Astrocyte of the cerebellum (primary cell): ENCODE measurements around the gene KCNIP3.
"Not testable (repeated sequence)": the region's sequence is repeated elsewhere in the genome, so short reads cannot be mapped to it uniquely, and the experiment has no call there.

Source experiments
- DNase-seq: peaks from one replicate; pipeline ENCODE4 v3.0.0-alpha.2; 2011; ENCODE audit warnings: low read depth
- H3K4me3 ChIP-seq: 2 replicates; pipeline ENCODE4 v1.5.1; 2011; ENCODE audit warnings: mild to moderate bottlenecking, low read depth, low read length, moderate library complexity
- in situ Hi-C: cut with HindIII; loops from 2 replicates; pipeline ENCODE4 v1.10.0; 2017; ENCODE audit warnings: low sequenced_read_pairs
- TF ChIP-seq, protein P1 (sequence below): IDR thresholded peaks from 2 replicates; pipeline ENCODE4 v1.5.1; 2012; ENCODE audit warnings: low read length, low read depth, moderate library complexity, mild to moderate bottlenecking; ENCODE audit errors: missing control alignments

Gene KCNIP3

DNA sequence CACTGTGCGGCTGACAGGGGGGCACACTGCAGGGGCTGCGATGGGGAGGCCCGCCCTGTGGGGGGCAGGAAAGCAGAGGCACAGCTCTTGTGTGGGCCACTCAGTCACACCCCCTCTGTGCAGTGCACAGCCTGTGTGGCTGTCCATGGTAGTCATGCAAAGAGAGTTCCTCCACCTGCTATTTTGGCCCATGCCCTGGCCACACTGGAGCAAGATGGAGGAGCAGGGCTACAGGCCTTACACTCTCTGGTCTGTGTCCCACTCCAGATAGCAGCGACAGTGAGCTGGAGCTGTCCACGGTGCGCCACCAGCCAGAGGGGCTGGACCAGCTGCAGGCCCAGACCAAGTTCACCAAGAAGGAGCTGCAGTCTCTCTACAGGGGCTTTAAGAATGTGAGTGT is 76.9 kb downstream of the KCNIP3 start:
- TF ChIP-seq, protein P1, sequence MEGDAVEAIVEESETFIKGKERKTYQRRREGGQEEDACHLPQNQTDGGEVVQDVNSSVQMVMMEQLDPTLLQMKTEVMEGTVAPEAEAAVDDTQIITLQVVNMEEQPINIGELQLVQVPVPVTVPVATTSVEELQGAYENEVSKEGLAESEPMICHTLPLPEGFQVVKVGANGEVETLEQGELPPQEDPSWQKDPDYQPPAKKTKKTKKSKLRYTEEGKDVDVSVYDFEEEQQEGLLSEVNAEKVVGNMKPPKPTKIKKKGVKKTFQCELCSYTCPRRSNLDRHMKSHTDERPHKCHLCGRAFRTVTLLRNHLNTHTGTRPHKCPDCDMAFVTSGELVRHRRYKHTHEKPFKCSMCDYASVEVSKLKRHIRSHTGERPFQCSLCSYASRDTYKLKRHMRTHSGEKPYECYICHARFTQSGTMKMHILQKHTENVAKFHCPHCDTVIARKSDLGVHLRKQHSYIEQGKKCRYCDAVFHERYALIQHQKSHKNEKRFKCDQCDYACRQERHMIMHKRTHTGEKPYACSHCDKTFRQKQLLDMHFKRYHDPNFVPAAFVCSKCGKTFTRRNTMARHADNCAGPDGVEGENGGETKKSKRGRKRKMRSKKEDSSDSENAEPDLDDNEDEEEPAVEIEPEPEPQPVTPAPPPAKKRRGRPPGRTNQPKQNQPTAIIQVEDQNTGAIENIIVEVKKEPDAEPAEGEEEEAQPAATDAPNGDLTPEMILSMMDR = no peak
- no peak for DNase-seq
- no peak overlapping the region for H3K4me3 ChIP-seq
- in situ Hi-C loops = no loop called here

DNA sequence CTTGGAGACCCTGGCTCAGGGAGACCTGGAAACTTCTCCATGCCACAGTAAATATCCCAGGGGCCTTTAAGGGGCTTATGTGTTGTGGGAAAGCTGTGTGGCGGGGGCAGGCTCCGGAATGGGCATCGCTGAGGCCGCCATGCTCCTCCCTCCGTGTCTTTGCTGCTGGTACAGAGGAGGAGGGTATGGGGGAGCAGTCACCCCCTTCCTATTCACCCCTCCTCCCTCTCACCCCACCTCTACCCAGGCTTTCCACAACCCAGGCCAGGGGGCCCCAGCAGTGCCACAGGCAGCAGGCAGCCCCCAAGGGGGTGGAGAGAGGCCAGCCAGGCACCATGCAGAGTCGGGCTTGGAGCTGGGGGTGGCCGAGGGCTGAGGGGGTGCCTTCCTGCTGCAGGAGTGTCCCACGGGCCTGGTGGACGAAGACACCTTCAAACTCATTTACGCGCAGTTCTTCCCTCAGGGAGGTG is 77.3 kb downstream of the KCNIP3 start:
- TF ChIP-seq, protein P1 = no peak
- no peak overlapping the region for H3K4me3 ChIP-seq
- no peak for DNase-seq
- in situ Hi-C loops = no loop called here

DNA sequence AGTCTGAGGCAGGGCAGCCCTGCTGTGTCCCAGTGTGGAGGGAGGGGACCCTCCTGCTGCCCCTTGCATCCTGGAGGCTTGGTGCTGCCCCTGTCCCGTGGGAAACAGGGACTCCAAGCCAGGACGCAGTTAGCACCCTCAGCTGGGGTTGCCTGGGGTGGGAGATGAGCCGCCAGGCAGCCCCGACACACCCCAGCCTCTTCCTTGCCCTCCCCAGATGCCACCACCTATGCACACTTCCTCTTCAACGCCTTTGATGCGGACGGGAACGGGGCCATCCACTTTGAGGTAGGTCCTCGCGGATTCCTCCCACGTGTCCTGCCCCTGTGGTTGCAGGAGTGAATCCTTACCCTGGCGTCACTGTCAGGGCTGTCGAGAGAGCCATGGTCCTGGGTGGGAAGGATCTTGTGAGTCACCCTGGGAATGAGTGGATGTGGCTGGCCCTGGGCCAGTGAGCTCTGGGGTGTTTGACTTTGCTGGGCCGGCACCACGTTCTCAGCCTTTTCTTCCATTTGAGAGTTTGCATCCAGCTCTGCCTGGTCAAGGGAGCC is 77.8 kb downstream of the KCNIP3 start:
- no peak for DNase-seq
- no peak overlapping the region for H3K4me3 ChIP-seq
- in situ Hi-C loops = no loop called here
- TF ChIP-seq, protein P1 = no peak

DNA sequence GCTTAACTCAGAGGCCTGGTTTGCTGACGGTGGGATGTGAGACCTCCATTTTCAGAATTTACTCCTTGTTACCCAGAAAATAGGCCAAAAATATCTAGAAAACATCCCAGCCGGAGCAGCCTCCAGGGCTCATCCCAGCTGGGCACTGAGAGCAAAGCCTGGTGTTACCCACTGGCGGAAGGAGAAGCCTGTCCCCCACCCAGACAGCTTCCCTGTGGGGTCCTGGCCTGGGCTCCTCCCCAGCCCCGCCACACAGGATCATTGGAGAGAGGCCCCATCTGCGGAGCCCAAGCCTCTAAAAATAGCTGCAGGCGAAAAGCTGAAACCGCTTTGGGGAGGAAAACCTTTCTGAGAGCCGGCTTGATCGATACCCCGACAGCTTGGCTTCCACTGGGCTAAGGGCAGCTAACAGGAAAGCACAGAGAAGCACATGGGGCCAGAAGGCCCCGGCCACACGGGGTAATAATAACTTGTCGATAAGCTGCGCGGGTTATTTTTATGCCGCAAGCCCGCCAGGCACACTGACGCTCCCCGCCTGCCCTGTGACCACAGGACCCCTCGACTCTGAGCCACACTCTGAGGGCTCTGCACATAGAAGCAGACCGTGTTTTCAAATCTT is 78.5 kb downstream of the KCNIP3 start:
- no peak overlapping the region for H3K4me3 ChIP-seq
- no peak for DNase-seq
- in situ Hi-C loops = no loop called here
- TF ChIP-seq, protein P1 = no peak

DNA sequence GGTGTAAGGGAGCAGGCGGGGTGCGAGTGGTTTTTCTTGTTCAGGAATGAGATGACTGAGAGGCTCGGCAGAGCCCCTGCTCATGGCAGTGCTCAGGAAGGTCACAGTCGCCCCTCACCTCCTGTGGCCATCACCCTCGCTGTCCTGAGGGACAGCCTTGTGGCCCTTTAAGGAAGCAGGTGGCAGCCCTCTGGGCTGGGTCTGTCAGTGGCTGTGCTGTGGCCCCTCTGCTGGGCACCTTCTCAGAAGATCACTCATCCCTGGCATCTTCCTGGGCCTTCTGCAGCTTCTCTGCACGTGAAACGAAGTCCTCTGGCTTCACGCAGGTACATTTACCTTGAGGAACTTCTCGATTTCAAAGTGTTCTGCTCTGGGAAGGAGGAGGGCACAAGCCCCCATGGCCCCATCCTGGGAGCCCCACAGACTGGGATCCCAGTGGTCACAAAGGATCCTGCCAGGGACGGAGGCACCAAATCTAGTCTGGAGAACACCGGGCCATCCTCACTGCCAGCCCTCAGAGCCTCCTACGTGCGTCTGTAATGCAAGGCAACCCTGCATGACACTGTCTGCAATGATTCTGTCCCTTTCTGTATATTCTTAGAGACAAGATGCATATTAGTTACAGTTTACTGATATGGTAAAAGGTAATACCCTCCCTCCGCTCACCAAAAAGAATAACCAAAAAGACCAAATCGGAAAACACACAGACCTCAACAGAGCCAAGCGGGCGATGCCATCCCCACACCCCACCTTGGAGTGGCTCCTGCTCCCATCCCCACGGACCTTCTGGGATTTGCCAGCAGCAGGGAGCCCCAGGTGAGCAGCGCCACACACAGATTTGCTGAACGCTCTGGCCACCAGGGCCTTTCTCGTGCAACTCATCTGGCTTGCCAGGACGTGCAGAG is 79.4 kb downstream of the KCNIP3 start:
- TF ChIP-seq, protein P1 = no peak
- DNase-seq = no peak
- no peak overlapping the region for H3K4me3 ChIP-seq
- in situ Hi-C loops = no loop called here

DNA sequence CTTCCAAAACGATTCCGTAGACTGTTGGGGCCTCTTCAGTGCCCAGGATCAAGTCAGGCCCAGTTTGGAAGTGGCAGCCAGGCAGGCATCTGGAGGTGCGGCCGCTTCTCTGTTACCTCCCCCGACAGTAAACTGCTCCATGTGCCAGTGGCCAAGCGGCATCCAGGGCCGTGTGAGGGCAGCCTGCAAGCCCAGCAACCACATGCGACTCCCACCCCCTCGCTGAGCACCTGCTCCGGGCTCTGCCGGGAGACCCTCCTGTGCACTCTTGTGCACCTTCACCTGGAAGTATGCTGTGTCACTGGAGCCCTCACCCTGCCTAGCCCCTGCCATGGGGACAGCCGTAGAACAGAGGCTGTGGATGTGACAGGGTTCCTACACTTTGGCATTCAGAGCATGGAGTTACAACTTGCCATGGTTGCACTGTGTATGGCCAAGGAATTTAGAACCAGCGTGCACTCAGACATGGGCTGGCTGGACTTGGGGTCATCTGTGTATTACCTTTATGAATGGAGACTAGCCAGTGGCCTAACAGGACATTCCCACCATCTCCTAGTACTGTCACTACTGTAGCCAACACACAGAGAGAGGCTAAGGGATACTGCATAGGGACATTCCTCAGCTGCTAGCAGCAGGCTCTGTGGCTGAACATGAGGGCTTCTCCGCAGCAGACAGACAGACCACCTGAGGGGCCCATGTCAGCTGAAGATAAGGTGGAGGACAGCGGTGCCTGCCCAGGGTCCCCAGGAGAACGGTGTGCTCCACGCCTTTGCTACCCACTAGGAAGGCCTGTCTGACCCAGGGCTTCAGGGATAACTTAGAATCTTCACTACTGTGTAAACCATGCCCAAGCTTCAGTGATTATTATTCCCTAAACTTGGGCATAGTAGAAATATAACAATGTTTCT is 80.3 kb downstream of the KCNIP3 start:
- H3K4me3 ChIP-seq = no peak overlapping the region
- in situ Hi-C loops = no loop called here
- TF ChIP-seq, protein P1 = no peak
- no peak for DNase-seq

DNA sequence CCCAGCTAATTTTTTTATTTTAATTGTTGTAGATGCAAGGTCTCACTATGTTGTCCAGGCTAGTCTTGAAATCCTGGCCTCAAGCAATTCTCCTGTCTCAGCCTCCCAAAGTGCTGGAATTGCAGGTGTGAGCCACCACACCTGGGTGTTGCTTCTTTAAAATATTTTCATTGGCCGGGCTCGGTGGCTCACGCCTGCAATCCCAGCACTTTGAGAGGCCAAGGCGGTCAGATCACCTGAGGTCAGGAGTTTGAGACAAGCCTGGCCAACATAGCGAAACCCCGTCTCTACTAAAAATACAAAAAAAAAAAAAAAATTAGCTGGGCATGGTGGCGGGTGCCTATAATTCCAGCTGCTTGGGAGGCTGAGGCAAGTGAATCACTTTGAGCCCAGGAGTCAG is 81.1 kb downstream of the KCNIP3 start:
- DNase-seq = not testable (repeated sequence)

More for the DNA sequence above, 81.1 kb downstream of the KCNIP3 start:
- H3K4me3 ChIP-seq, in situ Hi-C loops: not testable (repeated sequence)
